ENCODE measurements around the gene P3H1.

DNA sequence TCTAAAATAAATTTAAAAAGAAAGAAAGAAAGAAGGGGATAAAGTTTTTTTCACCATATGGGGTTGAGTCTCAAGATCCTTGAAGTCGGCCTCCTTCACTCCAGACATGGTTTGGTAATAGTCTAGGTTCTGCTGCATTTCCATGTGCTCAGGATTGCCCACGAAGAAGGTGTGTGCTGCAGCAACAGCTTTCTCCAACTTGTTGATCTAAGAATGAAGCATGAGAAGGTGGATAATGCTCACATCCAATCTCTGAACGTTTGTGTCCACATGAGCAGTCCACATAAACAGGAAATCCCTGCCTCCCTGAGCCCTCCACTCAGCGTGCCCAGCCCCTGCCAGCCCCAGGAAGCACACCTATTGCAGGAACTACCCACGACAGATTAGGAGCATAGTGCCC is 4.6 kb downstream of the P3H1 start:
- TF ChIP-seq POLR2A (IDR thresholded peaks at IDR 0.05) (no peak), EP300 (IDR thresholded peaks at IDR 0.05) (no peak)
- TF ChIP-seq, protein P1, sequence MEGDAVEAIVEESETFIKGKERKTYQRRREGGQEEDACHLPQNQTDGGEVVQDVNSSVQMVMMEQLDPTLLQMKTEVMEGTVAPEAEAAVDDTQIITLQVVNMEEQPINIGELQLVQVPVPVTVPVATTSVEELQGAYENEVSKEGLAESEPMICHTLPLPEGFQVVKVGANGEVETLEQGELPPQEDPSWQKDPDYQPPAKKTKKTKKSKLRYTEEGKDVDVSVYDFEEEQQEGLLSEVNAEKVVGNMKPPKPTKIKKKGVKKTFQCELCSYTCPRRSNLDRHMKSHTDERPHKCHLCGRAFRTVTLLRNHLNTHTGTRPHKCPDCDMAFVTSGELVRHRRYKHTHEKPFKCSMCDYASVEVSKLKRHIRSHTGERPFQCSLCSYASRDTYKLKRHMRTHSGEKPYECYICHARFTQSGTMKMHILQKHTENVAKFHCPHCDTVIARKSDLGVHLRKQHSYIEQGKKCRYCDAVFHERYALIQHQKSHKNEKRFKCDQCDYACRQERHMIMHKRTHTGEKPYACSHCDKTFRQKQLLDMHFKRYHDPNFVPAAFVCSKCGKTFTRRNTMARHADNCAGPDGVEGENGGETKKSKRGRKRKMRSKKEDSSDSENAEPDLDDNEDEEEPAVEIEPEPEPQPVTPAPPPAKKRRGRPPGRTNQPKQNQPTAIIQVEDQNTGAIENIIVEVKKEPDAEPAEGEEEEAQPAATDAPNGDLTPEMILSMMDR (IDR thresholded peaks at IDR 0.05): no peak
